Measurements from ENCODE around the gene GSTM2. TPM values are rescaled to one million over a fixed set of nuclear protein-coding genes. Genes with fewer than 3 reads are reported as not detected.

GSTM2 gene
- total and polyA plus RNA-seq, 2 donors (not counting 3 experiments of a cell fraction or from before 2014, with no cell fraction given) = 21.5 to 23.6 TPM

GRCh38 chr1:109721971-109722370 lies 54.1 kb downstream of the GSTM2 start:
- H2AFZ ChIP-seq (ENCODE audit: low read depth, low read length) = no peak overlapping the region
- FAIRE-seq (no peak), DNase-seq (ENCODE audit: low read depth, low spot score) (no peak)
- H3K4me3 ChIP-seq (replicated peaks in 1 of 3; ENCODE audit: insufficient read depth in 1 of 3, low read depth in 1 of 3, low read length in 3 of 3) = no peak overlapping the region
- peaks cover 5% of the 10 kb centered on the region in 2 experiments for H3K27me3 ChIP-seq (ENCODE audit: control insufficient read depth in 2 of 2, insufficient read depth in 2 of 2, low read length in 2 of 2)
- no TSS peak for BruUV-seq (replicated peaks)
- H3K9me1 ChIP-seq (replicated peaks; ENCODE audit: control insufficient read depth, extremely low read depth, insufficient read depth, low read length) = no peaks in the 10 kb centered on the region
- no peaks in the 10 kb centered on the region for H3K9me3 ChIP-seq (replicated peaks; ENCODE audit: control insufficient read depth, insufficient read depth, low read length)
- CTCF ChIA-PET = interaction anchor here (1.8 kb wide), 1 partner anchor 52 kb away, joined by 5 read pairs; no protein-coding TSS in a partner anchor
- POLR2A ChIA-PET = no interaction called here
- H3K79me2 ChIP-seq (ENCODE audit: control insufficient read depth, insufficient read depth, low read length) = no peaks in the 10 kb centered on the region
- H3K27ac ChIP-seq (ENCODE audit: insufficient read depth, low read depth, low read length) = no peak overlapping the region
- no peaks in the 10 kb centered on the region for H4K20me1 ChIP-seq (replicated peaks; ENCODE audit: control insufficient read depth, extremely low read depth, insufficient read depth, low read length)
- no peaks in the 10 kb centered on the region for H3K36me3 ChIP-seq (ENCODE audit: control insufficient read depth in 2 of 2, extremely low read depth in 1 of 2, insufficient read depth in 2 of 2, low read length in 2 of 2)
- no peak overlapping the region for H3K4me2 ChIP-seq (ENCODE audit: insufficient read depth, low read length)
- dilution Hi-C loops (cut with MboI; ENCODE audit: extremely low pct_ligation_motif_present, low sequenced_read_pairs) (no loop called here), intact Hi-C loops (cut with micrococcal nuclease) (no loop called here)
- TF ChIP-seq POLR2AphosphoS5 (IDR thresholded peaks at IDR 0.05; ENCODE audit: insufficient read depth, low read depth, low read length) (no peak), MYC (IDR thresholded peaks at IDR 0.05; ENCODE audit: low read depth, low read length) (no peak), JUN (IDR thresholded peaks at IDR 0.05; ENCODE audit: borderline replicate concordance, insufficient read depth, insufficient read length, low read depth) (no peak), POLR2A (IDR thresholded peaks at IDR 0.05; ENCODE audit: low read depth, low read length) (no peak), MAX (IDR thresholded peaks at IDR 0.05; ENCODE audit: insufficient read depth, insufficient read length) (no peak), GATA2 (IDR thresholded peaks at IDR 0.05; ENCODE audit: insufficient read depth, insufficient read length, low read depth, low read length) (no peak), EZH2 (IDR thresholded peaks at IDR 0.05; ENCODE audit: borderline replicate concordance, low read depth, low read length, severe bottlenecking) (no peak), CTCF (IDR thresholded peaks at IDR 0.05; ENCODE audit: extremely low read depth in 1 of 2, insufficient read depth in 1 of 2, low read depth in 1 of 2, low read length in 2 of 2) (no peak), FOS (IDR thresholded peaks at IDR 0.05; ENCODE audit: borderline replicate concordance, insufficient read depth, low read length) (no peak)
- H3K9ac ChIP-seq (replicated peaks; ENCODE audit: extremely low read depth, insufficient read depth, low read length) = no peak overlapping the region
- peaks cover 8% of the 10 kb centered on the region for H3K4me1 ChIP-seq (ENCODE audit: control insufficient read depth, extremely low read depth, insufficient read depth, low read length)
